Measurements from ENCODE around the gene NSUN5.
"Not testable (repeated sequence)": the region's sequence is repeated elsewhere in the genome, so short reads cannot be mapped to it uniquely, and the experiment has no call there.

- TF ChIP-seq CTCF, POLR2A (IDR thresholded peaks at IDR 0.05): not testable (repeated sequence)
These were observed 10.9 kb downstream of the NSUN5 start for GRCh38 chr7:73297706-73298105.
